Astrocyte (in vitro differentiated cells and primary cell): ENCODE measurements around the gene CDS1. TPM values are rescaled to one million over a fixed set of nuclear protein-coding genes. Genes with fewer than 3 reads are reported as not detected.
"Not testable (repeated sequence)": the region's sequence is repeated elsewhere in the genome, so short reads cannot be mapped to it uniquely, and the experiment has no call there.

Experiments used
- DNase-seq: peaks from one replicate; pipeline ENCODE4 v3.0.0-alpha.2; 2010; ENCODE audit warnings: low read depth
- FAIRE-seq: peaks from 2 replicates; lab custom pipeline; 2011; peaks lifted over from hg19 to GRCh38; lab: Jason Lieb, UNC
- H2AFZ ChIP-seq: 2 replicates; pipeline ENCODE4 v1.6.0; 2012; ENCODE audit warnings: low read depth, low read length, inconsistent platforms
- H3K27ac ChIP-seq: 2 replicates; pipeline ENCODE4 v1.5.1; 2011; ENCODE audit warnings: low read depth, low read length, inconsistent platforms
- H3K27me3 ChIP-seq: 2 replicates; pipeline ENCODE4 v1.6.0; 2011; ENCODE audit warnings: low read length, inconsistent platforms; ENCODE audit not compliant: insufficient read depth
- H3K36me3 ChIP-seq: 2 replicates; pipeline ENCODE4 v1.5.1; 2011; ENCODE audit warnings: low read length, inconsistent platforms; ENCODE audit not compliant: insufficient read depth
- H3K4me1 ChIP-seq: 2 replicates; pipeline ENCODE4 v1.5.1; 2011; ENCODE audit warnings: low read length, inconsistent platforms; ENCODE audit not compliant: insufficient read depth
- H3K4me2 ChIP-seq: 2 replicates; pipeline ENCODE4 v1.6.0; 2012; ENCODE audit warnings: low read length, inconsistent platforms
- H3K4me3 ChIP-seq: 2 replicates; pipeline ENCODE4 v1.5.1; 2011; ENCODE audit warnings: low read depth, mild to moderate bottlenecking, low read length, inconsistent platforms; ENCODE audit not compliant: insufficient read depth
- H3K79me2 ChIP-seq: 2 replicates; pipeline ENCODE4 v1.6.0; 2012; ENCODE audit warnings: mild to moderate bottlenecking, low read length, inconsistent platforms; ENCODE audit not compliant: insufficient read depth
- H3K9ac ChIP-seq: 2 replicates; pipeline ENCODE4 v1.6.0; 2012; ENCODE audit warnings: mild to moderate bottlenecking, low read length, inconsistent platforms
- H3K9me3 ChIP-seq: 2 replicates; pipeline ENCODE4 v1.5.1; 2012; ENCODE audit warnings: low read depth, mild to moderate bottlenecking, low read length, inconsistent platforms; ENCODE audit not compliant: insufficient read depth
- H4K20me1 ChIP-seq: 2 replicates; pipeline ENCODE4 v1.6.0; 2012; ENCODE audit warnings: low read length, inconsistent platforms; ENCODE audit not compliant: insufficient read depth
- H3K27ac Mint-ChIP-seq: one replicate; pipeline ENCODE4 v1.8.0; 2021; ENCODE audit warnings: mild to moderate bottlenecking, mixed read lengths; ENCODE audit not compliant: unreplicated experiment
- H3K27me3 Mint-ChIP-seq: one replicate; pipeline ENCODE4 v1.8.0; 2021; ENCODE audit warnings: low read depth, mixed read lengths; ENCODE audit not compliant: unreplicated experiment
- H3K36me3 Mint-ChIP-seq: one replicate; pipeline ENCODE4 v1.8.0; 2021; ENCODE audit warnings: low read depth, mixed read lengths; ENCODE audit not compliant: unreplicated experiment
- H3K4me1 Mint-ChIP-seq: one replicate; pipeline ENCODE4 v1.8.0; 2021; ENCODE audit warnings: low read depth, mixed read lengths; ENCODE audit not compliant: unreplicated experiment
- H3K4me3 Mint-ChIP-seq: one replicate; pipeline ENCODE4 v1.8.0; 2021; ENCODE audit warnings: mild to moderate bottlenecking, moderate library complexity, mixed read lengths; ENCODE audit not compliant: unreplicated experiment
- H3K9me3 Mint-ChIP-seq: one replicate; pipeline ENCODE4 v1.8.0; 2021; ENCODE audit warnings: mild to moderate bottlenecking, mixed read lengths; ENCODE audit not compliant: unreplicated experiment
- EZH2 ChIP-seq: IDR thresholded peaks from 2 replicates; pipeline ENCODE4 v1.6.1; 2012; ENCODE audit warnings: mild to moderate bottlenecking, low read length, inconsistent platforms; ENCODE audit not compliant: insufficient read depth
- total RNA-seq: library from RNA; stranded (reverse); gene quantifications from 2 replicates; pipeline ENCODE4 v1.2.1, GENCODE V29; 2021
- TF ChIP-seq, protein P1 (sequence below): IDR thresholded peaks from 2 replicates; pipeline ENCODE4 v1.5.1; 2011; ENCODE audit warnings: low read depth, mild to moderate bottlenecking, inconsistent platforms, low read length, moderate library complexity; ENCODE audit not compliant: insufficient read depth

Gene CDS1
- total RNA-seq, 1 donor from 2014 or later = 5.7 TPM

DNA sequence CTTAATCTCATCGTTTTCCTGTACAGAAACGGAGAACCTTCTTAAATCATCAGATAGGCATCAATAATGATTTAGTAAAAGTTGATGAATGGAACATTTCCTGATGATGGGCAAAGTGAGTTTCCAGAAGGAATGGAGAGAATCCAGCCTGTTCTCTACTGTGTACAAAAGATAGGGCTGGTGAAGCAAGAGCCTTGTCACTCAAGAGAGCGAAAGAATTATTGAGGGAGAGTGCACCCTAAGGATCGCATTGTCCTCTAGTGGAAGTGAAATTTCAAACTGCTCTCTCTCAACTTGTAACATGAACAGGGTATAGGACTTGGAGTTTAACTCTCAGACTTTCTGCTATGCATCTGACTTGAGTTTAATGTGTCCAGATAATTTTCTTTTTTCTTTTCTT lies 69.6 kb downstream of the CDS1 start:
- no peak overlapping the region for H3K4me2 ChIP-seq
- no peaks in the 10 kb centered on the region for H4K20me1 ChIP-seq
- H3K9me3 Mint-ChIP-seq = peaks cover 4% of the 10 kb centered on the region
- H3K36me3 Mint-ChIP-seq = peaks cover 12% of the 10 kb centered on the region
- no peaks in the 10 kb centered on the region for H3K9me3 ChIP-seq
- H3K4me3 Mint-ChIP-seq = peak overlapping the region; percentile 54
- TF ChIP-seq EZH2 = no peak
- TF ChIP-seq, protein P1, sequence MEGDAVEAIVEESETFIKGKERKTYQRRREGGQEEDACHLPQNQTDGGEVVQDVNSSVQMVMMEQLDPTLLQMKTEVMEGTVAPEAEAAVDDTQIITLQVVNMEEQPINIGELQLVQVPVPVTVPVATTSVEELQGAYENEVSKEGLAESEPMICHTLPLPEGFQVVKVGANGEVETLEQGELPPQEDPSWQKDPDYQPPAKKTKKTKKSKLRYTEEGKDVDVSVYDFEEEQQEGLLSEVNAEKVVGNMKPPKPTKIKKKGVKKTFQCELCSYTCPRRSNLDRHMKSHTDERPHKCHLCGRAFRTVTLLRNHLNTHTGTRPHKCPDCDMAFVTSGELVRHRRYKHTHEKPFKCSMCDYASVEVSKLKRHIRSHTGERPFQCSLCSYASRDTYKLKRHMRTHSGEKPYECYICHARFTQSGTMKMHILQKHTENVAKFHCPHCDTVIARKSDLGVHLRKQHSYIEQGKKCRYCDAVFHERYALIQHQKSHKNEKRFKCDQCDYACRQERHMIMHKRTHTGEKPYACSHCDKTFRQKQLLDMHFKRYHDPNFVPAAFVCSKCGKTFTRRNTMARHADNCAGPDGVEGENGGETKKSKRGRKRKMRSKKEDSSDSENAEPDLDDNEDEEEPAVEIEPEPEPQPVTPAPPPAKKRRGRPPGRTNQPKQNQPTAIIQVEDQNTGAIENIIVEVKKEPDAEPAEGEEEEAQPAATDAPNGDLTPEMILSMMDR = no peak
- no peaks in the 10 kb centered on the region for H3K36me3 ChIP-seq
- no peak overlapping the region for H3K4me3 ChIP-seq
- no peak overlapping the region for H3K9ac ChIP-seq
- no peak overlapping the region for H3K27ac ChIP-seq
- H3K27me3 ChIP-seq = no peaks in the 10 kb centered on the region
- no peaks in the 10 kb centered on the region for H3K4me1 ChIP-seq
- no peaks in the 10 kb centered on the region for H3K4me1 Mint-ChIP-seq
- no peak overlapping the region for H3K27ac Mint-ChIP-seq
- H3K79me2 ChIP-seq = no peaks in the 10 kb centered on the region
- no peak for DNase-seq
- no peaks in the 10 kb centered on the region for H3K27me3 Mint-ChIP-seq
- FAIRE-seq = no peak
- no peak overlapping the region for H2AFZ ChIP-seq

DNA sequence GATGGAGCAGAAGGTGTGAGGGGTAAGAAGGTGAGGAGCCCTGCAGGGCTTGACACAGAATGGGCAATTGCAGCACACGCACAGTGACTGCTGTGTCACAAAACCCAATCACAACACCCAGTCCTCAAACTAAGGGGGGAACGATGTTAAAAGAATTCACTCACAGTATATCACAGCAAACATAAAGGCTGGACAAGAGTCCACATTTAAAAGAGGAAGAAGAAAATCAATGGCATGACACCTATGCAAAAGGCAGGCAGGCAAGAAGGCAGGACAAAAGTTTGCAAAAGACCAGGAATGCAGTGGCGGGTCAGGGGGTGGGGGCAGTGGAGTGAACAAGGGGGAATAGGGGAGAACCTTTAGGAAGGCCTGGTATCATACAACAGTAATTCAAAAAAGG lies 77.7 kb downstream of the CDS1 start:
- H3K4me1 ChIP-seq = no peaks in the 10 kb centered on the region
- no peak overlapping the region for H3K27ac Mint-ChIP-seq
- H3K4me2 ChIP-seq = no peak overlapping the region
- H3K27me3 Mint-ChIP-seq = no peaks in the 10 kb centered on the region
- H3K27me3 ChIP-seq = no peaks in the 10 kb centered on the region
- DNase-seq = no peak
- no peaks in the 10 kb centered on the region for H3K79me2 ChIP-seq
- FAIRE-seq = no peak
- H3K9me3 ChIP-seq = peaks cover 2% of the 10 kb centered on the region
- H4K20me1 ChIP-seq = no peaks in the 10 kb centered on the region
- H3K4me1 Mint-ChIP-seq = no peaks in the 10 kb centered on the region
- H3K9me3 Mint-ChIP-seq = peaks cover 14% of the 10 kb centered on the region
- no peak overlapping the region for H3K27ac ChIP-seq
- no peak overlapping the region for H2AFZ ChIP-seq
- H3K4me3 ChIP-seq = no peak overlapping the region
- TF ChIP-seq EZH2 = no peak
- TF ChIP-seq, protein P1 = no peak
- H3K4me3 Mint-ChIP-seq = no peak overlapping the region
- no peak overlapping the region for H3K9ac ChIP-seq
- peaks cover 23% of the 10 kb centered on the region for H3K36me3 Mint-ChIP-seq
- no peaks in the 10 kb centered on the region for H3K36me3 ChIP-seq

DNA sequence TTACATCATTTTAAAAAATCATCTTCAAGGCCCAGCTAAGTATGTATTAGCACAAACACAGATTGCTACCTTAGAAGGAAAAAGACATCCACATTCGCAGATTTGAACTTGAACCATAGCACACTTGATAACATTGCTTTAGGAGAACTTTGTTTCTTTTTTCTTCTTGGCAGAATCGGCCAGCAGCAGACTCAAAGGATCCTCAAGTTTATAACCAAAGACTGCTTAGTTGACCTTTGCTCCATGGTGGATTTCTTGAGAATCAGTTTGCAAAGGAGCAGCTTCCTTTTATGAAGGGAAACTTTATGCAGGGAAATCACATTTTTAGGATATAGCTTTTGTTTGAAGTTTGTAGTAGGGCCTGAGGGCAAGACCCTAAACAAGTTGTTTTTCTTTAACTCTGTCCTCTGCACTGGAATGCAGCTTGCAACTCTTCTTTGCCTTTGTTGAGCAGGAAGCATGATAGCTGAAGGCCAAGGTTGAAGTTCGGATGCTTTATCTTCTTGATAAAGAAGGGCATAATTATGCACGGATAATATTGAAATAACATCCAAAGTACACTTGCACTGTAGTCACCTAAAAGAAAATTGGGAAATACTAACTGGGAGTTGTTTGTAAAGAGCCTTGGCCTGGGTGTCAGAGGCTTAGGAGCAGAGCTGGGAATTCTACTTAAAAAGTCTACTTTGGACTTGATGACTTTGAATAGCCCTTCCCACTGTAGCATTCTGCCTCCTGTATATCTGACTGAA lies 78.4 kb downstream of the CDS1 start:
- Histone ChIP-seq H4K20me1 (no peaks in the 10 kb centered on the region), H3K4me1 (no peaks in the 10 kb centered on the region), H3K27ac (no peak overlapping the region), H3K4me2 (no peak overlapping the region), H3K36me3 (no peaks in the 10 kb centered on the region), H2AFZ (no peak overlapping the region), H3K27me3 (no peaks in the 10 kb centered on the region), H3K9me3 (peaks cover 2% of the 10 kb centered on the region), H3K9ac (no peak overlapping the region), H3K4me3 (no peak overlapping the region), H3K79me2 (no peaks in the 10 kb centered on the region)
- FAIRE-seq (peak; percentile 13), DNase-seq (no peak)
- Mint-ChIP-seq H3K4me1 (no peaks in the 10 kb centered on the region), H3K9me3 (peaks cover 17% of the 10 kb centered on the region), H3K27me3 (no peaks in the 10 kb centered on the region), H3K4me3 (no peak overlapping the region), H3K36me3 (peaks cover 30% of the 10 kb centered on the region), H3K27ac (no peak overlapping the region)
- TF ChIP-seq EZH2 = no peak
- TF ChIP-seq, protein P1 = no peak

DNA sequence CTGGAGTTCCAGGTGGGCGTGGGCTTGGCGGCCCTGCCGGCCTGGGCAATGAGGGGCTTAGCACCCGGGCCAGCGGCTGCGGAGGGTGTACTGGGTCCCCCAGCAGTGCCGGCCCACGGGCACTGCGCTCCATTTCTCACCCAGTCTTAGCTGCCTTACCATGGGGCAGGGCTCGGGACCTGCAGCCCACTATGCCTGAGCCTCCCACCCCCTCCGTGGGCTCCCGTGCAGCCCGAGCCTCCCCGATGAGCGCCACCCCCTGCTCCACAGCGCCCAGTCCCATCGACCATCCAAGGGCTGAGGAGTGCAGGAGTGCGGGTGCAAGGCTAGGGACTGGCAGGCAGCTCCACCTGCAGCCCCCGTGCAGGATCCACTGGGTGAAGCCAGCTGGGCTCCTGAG lies 81.8 kb downstream of the CDS1 start:
- not testable (repeated sequence) for H3K27me3 Mint-ChIP-seq, H3K4me3 Mint-ChIP-seq, FAIRE-seq

More for the DNA sequence above, 81.8 kb downstream of the CDS1 start:
- H3K27ac ChIP-seq, DNase-seq, H2AFZ ChIP-seq, H4K20me1 ChIP-seq, H3K4me2 ChIP-seq, H3K79me2 ChIP-seq, H3K27me3 ChIP-seq, H3K9me3 Mint-ChIP-seq, H3K4me1 ChIP-seq, H3K9me3 ChIP-seq, H3K27ac Mint-ChIP-seq, H3K4me1 Mint-ChIP-seq, H3K36me3 ChIP-seq, H3K9ac ChIP-seq, H3K4me3 ChIP-seq: not testable (repeated sequence)
- peaks cover 23% of the 10 kb centered on the region for H3K36me3 Mint-ChIP-seq
